Activated CD8-positive, alpha-beta memory T cell treated with anti-CD3 and anti-CD28 coated beads, Interleukin-2, amount 50 U/mL, for 48 hours (primary cell): ENCODE measurements around the gene PRRX2.

Source experiments
- DNase-seq: peaks from one replicate; pipeline ENCODE4 v3.0.0-alpha.2; 2020

The PRRX2 gene

DNA sequence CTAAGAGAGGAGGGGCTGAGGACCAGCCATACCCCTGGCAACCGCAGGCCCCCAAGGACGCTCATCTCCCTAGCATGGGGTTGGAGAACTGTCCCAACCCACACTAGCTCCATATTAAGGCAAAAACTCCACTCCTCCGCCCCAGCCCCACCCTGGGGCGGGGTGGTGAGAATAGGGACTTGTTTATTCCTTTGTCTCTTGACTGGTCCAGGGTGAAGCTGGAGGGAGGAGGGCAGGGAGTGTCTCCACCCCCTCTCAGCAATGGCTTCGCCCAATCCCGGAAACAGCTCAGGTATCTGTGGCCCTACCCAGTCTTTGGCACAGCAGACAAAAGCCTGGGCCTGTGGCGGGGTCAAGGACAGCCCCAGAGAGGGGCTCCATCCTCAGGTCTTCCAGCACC is 16.9 kb downstream of the PRRX2 start:
- DNase-seq: no peak

- DNase-seq: no peak
Measured at GRCh38 chr9:129685220-129685932, 19.9 kb downstream of the PRRX2 start.

DNA sequence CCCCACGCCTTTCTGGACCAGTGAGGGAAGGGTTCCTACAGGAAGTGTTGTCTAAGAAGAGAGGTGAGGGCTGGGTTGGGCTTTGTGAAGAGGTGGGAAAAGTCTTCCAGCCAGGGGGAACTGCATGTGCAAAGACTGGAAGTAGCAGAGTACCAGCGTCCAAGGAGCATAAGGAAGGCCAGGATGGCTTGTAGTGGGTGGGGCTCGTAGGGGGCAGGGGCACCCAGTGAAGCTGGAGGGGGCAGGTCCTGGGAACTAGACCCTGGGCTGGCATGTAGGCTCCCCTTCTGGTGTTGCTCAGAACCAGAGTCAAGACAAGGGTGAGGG is 20.4 kb downstream of the PRRX2 start:
- DNase-seq: no peak

DNA sequence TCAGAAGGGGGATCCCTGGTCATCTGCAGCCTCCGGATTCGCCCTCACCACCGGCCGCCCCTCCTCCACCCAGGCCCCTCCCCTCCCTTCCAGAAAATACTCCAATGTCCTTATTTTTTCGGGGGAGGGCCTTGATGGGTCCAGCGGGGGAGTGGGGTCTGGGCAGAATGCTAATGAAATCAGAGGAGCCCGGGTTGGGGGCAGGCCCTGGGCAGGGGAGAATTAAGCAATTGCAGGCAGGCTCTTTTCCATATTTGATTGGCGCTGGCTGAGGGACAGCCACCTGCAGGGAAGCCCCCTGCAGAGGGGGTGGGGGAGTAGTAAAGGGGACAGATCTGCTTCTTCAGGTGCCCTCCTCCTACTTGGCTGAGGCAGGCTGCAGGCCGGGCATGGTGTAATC is 21.3 kb downstream of the PRRX2 start:
- no peak for DNase-seq

DNA sequence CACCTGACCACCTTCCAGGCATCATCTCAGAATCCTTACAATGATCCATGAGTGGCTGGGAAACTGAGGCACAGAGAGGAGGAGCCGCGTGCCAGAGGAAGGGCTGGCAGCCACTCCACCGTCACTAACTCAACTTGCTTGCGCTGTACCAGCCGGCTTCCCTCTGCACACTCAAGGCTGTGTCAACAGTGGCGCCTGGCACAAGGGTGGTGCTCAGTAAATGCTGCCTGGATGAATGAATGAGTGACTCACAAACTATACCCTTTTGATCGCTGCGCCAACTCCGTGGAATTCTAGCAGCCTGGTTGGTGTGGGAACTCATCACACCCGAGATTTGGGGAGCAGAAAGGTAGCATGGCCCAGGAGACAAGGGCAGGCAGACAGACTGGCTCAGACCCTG is 21.9 kb downstream of the PRRX2 start:
- no peak for DNase-seq

DNA sequence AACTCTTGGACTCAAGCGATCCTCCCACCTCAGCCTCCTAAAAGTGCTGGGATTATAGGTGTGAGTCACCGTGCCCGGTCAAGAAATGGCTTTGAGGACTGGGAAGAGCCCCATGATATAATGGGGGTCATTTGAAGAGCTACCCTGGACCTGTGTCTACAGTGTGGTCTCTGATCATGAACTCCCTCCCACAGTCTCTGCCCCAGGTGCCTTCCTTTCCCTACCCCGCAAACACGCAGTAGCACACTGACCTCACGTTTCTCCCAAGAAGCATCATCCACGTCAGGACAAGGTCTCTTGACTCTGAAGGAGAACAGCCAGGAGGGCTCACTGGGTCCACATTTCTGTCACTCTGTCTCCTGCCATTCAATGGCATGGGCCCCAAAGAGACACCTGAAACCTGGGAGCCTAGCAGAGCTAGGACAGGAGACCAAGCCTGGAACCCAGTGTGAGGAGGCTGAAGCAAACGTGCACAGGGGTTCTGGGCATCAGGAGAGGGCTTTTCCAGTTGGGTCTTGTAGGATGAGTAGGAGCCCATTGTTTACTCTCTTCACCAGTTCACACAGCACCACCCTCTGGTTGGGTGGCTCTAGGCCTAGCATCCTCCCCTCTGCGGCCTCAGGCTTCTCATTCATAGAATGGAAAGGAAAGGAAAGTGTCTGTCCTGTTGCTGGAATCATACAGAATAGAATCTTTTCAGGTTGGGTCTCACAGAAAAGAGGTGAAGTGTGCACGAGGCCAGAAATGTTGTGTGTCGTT is 23.0 kb downstream of the PRRX2 start:
- DNase-seq: no peak

- no peak for DNase-seq
Measured at GRCh38 chr9:129692534-129692933, 27.1 kb downstream of the PRRX2 start.

DNA sequence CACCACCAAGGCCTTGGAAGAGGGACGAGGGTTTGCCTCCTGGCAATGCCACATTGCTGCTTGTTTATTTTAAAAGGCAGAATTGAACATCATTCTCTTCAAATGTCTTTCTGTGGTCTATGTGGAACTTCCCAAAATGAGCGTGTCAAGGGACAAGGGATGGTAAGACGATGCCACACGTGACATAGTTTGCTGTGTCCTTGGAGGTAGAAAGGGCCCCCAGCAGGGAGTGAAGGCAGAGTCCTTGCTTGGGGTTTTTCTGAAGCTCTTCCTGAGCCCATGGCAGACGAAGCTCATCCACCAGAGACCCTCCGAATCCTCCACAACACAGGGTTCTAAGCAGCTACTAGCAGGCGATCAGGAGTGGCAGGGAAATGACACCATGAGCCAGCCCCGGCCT is 28.3 kb downstream of the PRRX2 start:
- no peak for DNase-seq

DNA sequence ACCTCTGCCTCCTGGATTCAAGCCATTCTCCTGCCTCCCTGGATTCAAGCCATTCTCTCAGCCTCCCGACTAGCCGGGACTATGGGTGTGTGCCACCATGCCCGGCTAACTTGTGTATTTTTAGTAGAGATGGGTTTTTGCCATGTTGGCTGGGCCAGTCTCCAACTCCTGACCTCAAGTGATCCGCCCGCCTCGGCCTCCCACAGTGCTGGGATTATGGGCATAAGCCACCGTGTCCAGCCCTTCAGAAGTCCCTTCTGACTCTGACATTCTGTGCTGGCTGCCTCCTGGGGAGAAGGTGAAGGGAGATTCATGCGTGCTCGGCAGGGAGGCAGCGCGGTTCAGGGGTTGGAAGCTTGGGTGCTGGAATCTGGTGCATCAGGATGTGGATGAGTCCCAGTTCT is 28.8 kb downstream of the PRRX2 start:
- DNase-seq: no peak

- DNase-seq: no peak
Measured at GRCh38 chr9:129695870-129696269, 30.4 kb downstream of the PRRX2 start.

DNA sequence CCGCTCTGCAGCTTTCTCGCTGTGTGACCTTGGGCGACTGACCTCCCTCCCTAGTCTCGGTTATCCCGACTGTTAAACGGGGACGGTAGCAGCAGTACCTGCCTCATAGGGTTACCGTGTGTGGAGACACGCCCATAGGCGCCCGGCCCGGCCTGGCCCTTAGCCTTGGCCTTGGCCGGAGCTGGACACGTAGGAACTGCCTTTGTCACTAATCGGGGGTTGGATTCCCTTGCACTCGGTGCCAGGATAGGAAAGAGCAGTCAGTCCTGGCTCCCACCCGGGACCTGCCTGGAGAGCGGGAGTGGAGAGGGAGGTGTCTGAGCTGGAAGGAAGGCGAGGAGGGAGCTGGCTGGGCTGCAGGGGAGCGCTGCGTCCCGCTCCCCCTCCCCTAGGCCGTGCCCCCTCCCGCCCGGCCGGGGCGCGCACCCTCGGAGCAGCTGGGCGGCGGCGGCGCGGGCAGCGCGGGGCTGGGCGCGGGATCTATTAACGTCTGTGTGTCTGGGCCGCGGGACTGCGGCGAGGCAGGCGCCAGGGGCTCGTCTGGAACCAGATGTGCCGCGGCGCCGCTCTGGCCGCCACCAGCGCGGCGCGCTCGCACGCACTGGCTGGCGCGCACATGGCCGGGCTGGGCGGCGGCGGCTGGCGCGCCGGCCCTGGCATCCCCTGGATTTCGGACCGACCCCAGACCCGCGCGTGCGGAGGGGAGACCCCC is 31.7 kb downstream of the PRRX2 start:
- DNase-seq: peak; percentile 71

DNA sequence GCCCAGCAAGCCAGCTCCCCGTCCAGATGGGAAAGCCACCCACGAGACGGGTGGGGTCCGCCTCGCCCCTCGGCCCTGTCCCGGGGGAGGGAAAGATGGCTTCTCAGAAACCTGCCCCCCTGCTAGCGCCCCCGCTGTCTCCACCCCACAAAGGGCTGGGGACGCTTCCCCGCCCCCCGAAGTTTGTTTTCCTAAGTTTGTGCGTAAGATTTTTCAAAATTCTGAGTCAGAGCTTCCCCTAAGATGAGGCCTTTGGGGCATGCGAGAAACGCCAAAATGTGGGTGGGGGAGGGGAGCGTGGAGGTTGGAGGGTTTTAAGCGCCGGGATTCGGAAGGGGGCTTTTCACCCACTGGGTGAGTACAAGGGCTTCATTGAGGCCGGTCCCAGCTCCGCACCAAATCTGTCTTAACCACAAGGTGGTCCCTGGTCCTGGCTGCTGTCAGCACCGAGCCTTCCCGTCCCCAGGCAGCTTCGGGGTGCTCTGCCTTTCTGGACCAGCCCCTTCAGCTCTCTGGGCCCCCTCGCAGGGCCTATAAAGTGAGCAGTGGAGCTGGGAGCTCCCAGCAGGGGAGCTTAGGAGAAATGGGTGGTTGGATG is 32.3 kb downstream of the PRRX2 start:
- DNase-seq: peak; percentile 79

DNA sequence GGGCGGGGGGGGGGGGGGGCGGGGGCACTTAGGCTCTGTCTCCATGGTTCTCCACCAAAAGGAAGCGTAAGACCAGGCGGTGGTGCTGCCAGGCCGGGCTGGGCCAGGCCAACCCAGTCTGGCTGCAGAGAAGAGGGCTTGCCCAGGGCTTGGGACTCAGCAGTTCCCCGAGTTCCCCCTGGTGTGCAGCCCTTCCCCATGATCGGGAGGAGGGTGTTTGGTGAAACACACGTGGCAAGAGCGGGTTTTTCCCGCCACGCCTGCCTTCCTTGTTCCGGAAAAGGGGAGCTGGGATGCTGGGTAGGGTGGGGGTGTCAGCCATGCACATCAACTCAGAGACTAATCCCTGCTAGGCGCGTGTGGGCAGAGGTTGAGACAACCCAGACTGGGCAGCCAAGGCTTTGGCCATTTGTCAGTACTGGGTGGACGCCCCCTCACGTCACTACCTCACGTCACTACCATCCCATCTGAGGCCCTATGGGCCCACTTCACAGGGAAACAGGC is 32.9 kb downstream of the PRRX2 start:
- peak; percentile 75 for DNase-seq

DNA sequence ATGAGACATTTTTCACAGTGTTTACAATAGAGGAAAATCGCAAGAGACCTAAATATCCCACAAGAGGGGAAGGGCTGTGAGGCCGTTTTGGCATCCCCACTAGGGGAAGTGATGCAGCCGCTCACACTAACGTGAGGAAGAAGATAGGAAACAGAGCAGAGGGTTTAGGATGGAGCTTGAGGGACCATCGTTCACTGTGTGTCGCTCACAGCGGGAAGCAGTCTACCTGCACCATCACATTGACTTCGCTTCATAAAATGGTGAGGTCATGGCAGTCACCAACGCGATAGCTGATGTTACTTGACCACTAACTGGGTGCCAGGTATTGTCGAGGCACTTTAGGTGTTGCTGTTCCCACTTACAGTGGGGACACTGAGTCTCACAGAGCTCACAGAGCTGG is 35.6 kb downstream of the PRRX2 start:
- no peak for DNase-seq

DNA sequence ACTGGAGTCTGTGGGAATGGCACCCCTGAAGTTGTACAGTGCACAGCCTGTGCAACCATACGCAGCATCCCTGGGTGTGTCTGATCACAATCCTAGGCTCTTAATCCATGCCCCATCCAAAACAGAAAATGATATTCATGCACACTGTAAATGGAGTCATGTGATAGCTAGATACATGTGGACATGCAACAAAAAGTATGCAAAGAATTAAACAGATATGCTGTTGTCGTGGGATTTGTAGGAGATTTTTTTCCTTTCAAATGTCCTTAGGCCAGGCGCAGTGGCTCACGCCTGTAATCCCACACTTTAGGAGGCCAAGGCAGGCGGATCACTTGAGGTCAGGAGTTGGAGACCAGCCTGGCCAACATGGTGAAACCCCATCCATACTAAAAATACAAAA is 36.1 kb downstream of the PRRX2 start:
- DNase-seq: no peak

- no peak for DNase-seq
Measured at GRCh38 chr9:129702589-129703520, 37.4 kb downstream of the PRRX2 start.

- no peak for DNase-seq
Measured at GRCh38 chr9:129703667-129704355, 38.4 kb downstream of the PRRX2 start.

- DNase-seq: no peak
Measured at GRCh38 chr9:129704807-129705206, 39.4 kb downstream of the PRRX2 start.

DNA sequence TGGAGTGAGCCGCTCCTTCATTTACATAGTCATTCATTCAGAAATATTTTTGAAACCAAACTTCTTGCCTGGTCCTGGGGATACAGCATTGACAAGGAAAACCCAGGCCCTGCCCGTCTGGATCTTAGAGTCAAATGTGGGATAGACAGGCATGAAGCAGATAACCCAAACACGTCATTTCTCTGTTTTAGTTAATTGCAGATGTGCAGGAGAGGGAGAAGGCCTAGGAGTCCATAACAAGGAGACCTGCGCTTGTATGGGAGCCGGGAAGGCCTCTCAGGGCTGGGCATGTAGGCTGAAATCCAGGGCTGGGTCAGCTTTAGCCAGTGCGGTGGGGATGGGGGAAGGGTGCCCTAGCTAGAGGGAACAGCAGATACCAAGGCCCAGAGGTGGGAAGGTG is 43.3 kb downstream of the PRRX2 start:
- no peak for DNase-seq

DNA sequence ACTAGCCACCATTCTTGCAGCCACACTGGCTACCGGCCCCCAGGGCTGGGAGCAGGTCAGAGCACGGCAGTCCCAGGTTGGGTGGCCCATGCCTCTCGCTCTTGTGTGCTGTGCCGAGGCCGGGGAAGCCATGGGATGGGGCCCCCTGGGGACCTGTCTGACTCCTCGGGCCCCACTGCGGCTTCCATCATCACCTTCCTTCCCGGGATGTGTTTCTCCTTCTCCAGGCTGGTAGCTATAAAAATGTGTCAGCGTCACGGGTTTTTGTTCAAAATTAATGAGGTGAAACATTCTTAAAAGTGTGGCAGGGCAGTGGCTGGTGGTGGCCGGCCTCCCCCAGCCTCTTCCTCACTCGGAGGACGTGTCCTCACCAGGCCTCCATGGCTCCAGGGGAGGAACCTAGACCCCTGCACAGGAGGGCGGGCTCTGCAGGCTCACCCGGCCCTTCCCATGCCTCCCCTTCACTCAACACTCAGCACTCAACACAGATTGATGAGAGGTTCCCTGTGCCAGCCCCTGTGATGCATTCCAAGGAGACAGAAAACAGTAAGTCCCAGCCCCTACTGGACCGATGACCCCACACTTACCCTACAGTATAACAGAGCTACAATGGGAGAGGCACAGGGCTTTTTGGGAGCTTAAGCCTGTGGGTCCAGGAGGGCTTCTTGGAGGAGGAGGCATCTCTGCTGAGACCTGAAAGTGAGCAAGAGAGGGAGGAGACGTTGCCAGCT is 44.2 kb downstream of the PRRX2 start:
- no peak for DNase-seq

GRCh38 chr9:129710169-129710453 is 44.7 kb downstream of the PRRX2 start:
- no peak for DNase-seq
